GM18868 (cell line): Measurements from ENCODE around the gene MYO1F.
"Not testable (repeated sequence)": the region's sequence is repeated elsewhere in the genome, so short reads cannot be mapped to it uniquely, and the experiment has no call there.

Experiments
- ATAC-seq: cut with Tn5 transposase; IDR thresholded peaks from one replicate; pipeline ENCODE4 v1.9.1; 2021; ENCODE audit warnings: mild to moderate bottlenecking, moderate library complexity; ENCODE audit not compliant: unreplicated experiment

Gene MYO1F

GRCh38 chr19:8577247-8577646 lies at the start of gene MYO1F:
TSS of gene MYO1F (minus strand) at chr19:8577442. CDS start at chr19:8577309, 133 bp downstream.
- ATAC-seq = no peak

GRCh38 chr19:8626842-8627241 lies 49.6 kb upstream of the MYO1F start:
- no peak for ATAC-seq

- ATAC-seq = not testable (repeated sequence)
Measured at GRCh38 chr19:8622886-8623285, 45.6 kb upstream of the MYO1F start.

GRCh38 chr19:8618751-8619150 lies 41.5 kb upstream of the MYO1F start:
- ATAC-seq = no peak

GRCh38 chr19:8617984-8618383 lies 40.7 kb upstream of the MYO1F start:
- no peak for ATAC-seq

- ATAC-seq = not testable (repeated sequence)
Measured at GRCh38 chr19:8617325-8617724, 40.1 kb upstream of the MYO1F start.

GRCh38 chr19:8616861-8617260 lies 39.6 kb upstream of the MYO1F start:
- ATAC-seq = no peak

- ATAC-seq = no peak
Measured at GRCh38 chr19:8615813-8616596, 38.8 kb upstream of the MYO1F start.

- no peak for ATAC-seq
Measured at GRCh38 chr19:8615024-8615423, 37.8 kb upstream of the MYO1F start.

GRCh38 chr19:8614455-8614854 lies 37.2 kb upstream of the MYO1F start:
- no peak for ATAC-seq

- ATAC-seq = no peak
Measured at GRCh38 chr19:8612807-8613171, 35.5 kb upstream of the MYO1F start.

- no peak for ATAC-seq
Measured at GRCh38 chr19:8611877-8612806, 34.9 kb upstream of the MYO1F start.

- ATAC-seq = no peak
Measured at GRCh38 chr19:8611391-8611876, 34.2 kb upstream of the MYO1F start.

GRCh38 chr19:8610936-8611300 lies 33.7 kb upstream of the MYO1F start:
- no peak for ATAC-seq

- ATAC-seq = no peak
Measured at GRCh38 chr19:8610041-8610935, 33.0 kb upstream of the MYO1F start, which contains the start of gene ADAMTS10. TSS of gene ADAMTS10 (minus strand) at chr19:8610715. CDS start at chr19:8605710, 5,005 bp downstream.

- ATAC-seq = no peak
Measured at GRCh38 chr19:8609279-8610040, 32.2 kb upstream of the MYO1F start.

GRCh38 chr19:8608941-8609278 lies 31.7 kb upstream of the MYO1F start:
- no peak for ATAC-seq

GRCh38 chr19:8607386-8607785 lies 30.1 kb upstream of the MYO1F start:
- ATAC-seq = no peak

GRCh38 chr19:8605514-8605913 lies 28.3 kb upstream of the MYO1F start:
- no peak for ATAC-seq

GRCh38 chr19:8601796-8602195 lies 24.6 kb upstream of the MYO1F start:
- ATAC-seq = no peak
